Forelimb muscle (tissue), 1 donor: ENCODE results near the gene GTF2F2. TPM values are rescaled to one million over a fixed set of nuclear protein-coding genes. Genes with fewer than 3 reads are reported as not detected.
"Not testable (repeated sequence)": the region's sequence is repeated elsewhere in the genome, so short reads cannot be mapped to it uniquely, and the experiment has no call there.

Experiments used
- DNase-seq: peaks from one replicate; pipeline ENCODE4 v3.0.0-alpha.2; 2013; ENCODE audit warnings: low read depth
- polyA plus RNA-seq: library from polyadenylated mRNA; unstranded; fragments of 120-200 nt; gene quantifications from one replicate; pipeline ENCODE4 v1.2.1, GENCODE V29; 2013; ENCODE audit not compliant: insufficient read length

The GTF2F2 gene
- polyA plus RNA-seq, 1 donor = 17.4 TPM

DNA sequence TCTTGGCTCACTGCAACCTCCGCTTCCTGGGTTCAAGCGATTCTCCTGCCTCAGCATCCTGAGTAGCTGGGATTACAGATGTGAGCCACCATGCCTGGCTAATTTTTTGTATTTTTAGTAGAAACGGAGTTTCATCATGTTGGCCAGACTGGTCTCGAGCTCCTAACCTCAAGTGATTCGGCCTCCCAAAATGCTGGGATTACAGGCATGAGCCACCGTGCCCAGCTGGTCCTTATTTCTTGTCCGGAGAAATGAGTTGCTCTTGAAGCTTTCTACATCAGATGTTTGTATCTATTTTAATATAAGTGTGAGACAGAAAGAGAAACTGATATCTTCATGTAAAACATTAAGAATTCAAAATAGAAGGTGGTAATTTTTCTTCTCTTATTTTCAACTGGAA is 124.4 kb downstream of the GTF2F2 start:
- DNase-seq = not testable (repeated sequence)

GRCh38 chr13:45249662-45250061 is 129.4 kb downstream of the GTF2F2 start:
- DNase-seq = no peak

DNA sequence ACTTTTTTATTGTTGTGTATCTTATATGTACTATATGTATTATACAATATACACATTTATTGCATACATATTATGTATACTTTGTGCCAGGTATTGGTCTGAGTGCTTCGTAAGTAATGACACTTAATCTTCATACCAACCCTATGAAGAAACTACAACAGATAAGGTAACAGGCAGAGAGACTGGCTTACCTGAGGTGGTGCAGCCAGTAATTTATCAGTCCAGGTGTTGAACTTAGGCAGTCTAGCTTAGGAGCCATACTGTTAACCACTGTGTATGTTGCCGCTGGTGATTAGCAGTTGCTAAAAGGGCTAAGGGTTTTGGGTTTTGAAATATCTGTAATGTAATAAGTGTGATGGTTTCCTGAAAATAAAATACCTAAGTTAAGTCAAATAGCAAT is 134.1 kb downstream of the GTF2F2 start:
- no peak for DNase-seq

GRCh38 chr13:45255247-45255987 is 135.1 kb downstream of the GTF2F2 start:
- no peak for DNase-seq

- DNase-seq = no peak
Measured at GRCh38 chr13:45256254-45256653, 135.9 kb downstream of the GTF2F2 start.

- DNase-seq = no peak
Measured at GRCh38 chr13:45257638-45258333, 137.5 kb downstream of the GTF2F2 start.

DNA sequence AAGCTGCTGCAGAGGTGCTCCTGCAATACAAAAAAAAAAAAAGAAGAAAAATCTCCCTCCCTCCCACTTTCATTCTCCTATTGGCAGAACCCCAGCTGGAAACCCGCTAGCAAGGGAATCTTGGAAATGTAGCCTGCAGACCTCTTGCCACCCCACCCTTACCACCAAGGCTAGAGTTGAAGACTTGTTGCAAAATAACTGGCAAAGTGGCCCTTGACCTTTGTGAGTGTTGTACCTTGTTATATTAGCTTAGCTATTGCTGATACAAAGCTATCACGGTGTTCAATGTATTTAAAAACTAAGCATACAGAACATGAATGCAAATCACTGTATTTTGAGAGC is 138.0 kb downstream of the GTF2F2 start:
- DNase-seq = no peak

DNA sequence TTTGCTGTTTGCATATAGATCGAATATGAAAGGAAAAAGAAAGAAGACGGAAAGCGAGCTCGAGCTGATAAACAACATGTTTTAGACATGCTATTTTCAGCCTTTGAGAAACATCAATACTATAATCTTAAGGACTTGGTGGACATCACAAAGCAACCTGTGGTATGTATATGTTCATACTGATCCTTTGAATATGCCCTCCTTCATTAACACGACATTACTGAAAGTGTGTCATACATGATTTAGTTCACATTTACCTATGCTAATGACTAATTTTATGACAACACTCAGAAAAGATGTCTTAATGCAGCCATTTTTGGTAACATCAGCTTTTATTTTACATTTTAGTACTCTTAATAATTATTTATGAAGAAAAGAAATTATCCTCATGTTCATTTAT is 146.9 kb downstream of the GTF2F2 start:
- no peak for DNase-seq

- no peak for DNase-seq
Measured at GRCh38 chr13:45269204-45269603, 148.9 kb downstream of the GTF2F2 start.

DNA sequence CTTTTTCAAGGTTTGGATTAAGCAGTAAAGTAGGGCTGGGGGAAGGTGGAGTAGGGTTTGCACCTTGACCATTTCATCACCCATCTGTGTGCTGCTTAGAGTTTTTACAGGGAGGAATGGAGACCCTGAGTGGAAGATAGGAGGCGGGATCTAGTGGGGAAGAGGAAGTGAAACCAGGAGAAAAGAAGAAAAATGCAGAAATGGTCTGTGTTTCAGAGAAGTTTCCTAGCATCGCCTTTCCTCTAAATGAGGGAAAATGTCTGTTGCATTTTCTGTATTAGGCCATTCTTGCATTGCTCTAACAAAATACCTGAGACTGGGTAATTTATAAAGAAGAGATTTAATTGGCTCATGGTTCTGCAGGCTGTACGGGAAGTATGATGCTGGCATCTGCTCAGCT is 156.6 kb downstream of the GTF2F2 start:
- no peak for DNase-seq

DNA sequence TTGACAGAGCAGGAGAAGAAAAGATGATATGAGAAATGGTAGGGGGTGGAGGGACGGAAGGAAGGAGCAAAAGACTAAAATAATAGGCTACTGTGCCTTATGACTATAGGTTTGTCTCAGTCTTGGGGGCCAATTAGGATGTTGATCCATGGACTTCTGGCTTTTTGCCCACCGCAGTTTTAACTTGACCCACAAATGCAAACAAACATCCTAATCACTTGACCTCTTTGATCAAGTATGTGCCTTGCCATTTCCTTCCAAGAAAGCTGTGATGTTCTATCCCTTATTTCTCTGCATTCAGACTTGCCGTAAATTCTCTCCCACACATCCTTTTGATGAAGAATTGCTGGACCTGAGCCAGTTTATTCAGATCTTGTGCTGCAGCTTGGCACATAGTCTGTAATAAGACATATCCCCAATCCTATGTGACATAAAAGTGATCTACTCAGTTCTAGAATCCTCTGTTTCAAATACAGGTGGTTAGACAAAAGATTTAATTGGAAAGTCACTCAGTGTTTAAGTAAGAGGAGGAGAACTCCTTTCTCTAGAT is 157.9 kb downstream of the GTF2F2 start:
- no peak for DNase-seq

GRCh38 chr13:45280011-45280410 is 159.7 kb downstream of the GTF2F2 start:
- DNase-seq = no peak

DNA sequence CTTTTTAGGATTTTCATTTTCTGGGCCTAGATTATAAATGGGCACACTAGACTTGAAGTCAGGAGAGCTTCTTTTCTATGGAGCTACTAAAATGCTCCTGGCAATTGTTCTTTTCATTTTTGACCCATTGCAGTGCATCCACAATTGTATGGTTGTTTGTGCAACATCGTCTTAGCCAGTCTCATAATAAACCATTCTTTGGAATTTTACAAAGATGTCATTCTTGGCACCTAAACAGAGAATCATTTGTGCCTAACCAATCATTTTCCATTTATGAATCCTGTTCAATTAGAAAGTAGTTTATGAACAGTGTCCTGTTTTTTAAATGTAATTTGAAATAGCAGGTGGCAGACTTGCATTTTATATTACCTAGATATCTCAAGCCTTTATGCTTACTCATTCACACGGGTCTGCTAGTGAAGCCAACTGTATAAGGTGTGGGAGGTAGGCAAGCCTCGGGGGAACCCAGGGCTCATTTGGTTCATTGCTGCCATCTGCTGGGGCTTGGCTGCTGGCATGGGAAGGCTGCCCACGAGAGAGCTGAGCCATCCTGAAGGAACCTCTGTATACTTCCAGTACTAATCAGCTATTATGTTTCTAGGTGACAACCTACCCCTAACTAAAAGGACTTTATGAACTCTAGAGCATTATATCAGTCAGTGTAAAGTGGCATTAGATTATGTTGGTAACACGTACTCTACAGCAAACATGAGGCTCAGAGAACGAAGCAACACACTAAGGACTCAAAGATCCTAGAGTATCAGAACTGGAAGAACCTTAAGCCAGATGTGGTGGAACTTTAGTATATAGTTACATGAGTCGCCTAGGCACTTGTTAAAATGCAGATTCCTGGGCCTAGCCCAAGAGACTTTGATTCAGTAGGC is 160.7 kb downstream of the GTF2F2 start:
- no peak for DNase-seq

DNA sequence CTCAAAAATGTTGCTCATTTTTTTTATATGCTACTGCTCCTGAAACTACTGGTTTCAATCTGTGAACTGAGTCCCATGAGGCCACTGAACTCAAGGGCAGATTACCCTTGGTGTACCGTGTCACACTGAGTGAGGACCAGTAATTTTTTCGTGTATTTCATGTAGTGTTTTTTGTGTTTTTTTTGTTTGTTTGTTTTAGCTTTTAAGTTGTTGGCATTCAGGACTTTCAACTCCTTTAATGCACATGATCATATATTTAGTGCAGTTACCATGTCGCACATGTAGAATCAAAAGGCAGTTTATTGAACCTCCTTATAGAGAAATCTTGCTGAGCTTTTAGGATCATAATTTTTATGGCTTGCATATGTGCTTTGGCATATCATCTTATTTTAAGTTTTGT is 162.7 kb downstream of the GTF2F2 start:
- DNase-seq = no peak

DNA sequence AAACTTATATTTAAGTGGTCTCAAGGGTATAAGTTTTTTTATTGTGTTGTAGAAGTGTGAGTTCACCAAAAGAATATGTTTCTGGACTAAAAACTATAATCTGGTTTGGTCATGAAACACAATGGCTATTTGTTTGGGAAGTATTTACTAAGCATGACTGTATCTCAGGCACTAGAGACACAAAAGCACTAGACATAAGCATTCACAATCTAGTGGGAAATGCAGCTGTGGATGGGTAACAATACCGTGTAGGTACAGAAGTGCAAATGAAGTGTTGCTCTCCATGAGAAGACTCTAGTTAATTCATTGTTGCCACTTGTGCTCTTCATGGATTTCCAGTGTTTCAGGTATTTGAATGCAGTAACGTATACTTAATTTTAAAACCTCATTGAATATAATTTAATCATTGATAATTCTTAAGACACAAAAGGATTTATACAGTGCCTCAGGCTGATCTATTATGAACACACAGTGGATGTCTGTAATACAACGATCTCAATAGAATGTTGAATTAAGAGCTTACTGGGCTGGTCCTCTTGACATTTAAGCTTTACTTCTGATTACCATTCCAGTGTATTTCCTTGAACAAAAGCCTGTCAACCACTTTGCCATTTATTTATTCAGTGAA is 169.7 kb downstream of the GTF2F2 start:
- DNase-seq = no peak

DNA sequence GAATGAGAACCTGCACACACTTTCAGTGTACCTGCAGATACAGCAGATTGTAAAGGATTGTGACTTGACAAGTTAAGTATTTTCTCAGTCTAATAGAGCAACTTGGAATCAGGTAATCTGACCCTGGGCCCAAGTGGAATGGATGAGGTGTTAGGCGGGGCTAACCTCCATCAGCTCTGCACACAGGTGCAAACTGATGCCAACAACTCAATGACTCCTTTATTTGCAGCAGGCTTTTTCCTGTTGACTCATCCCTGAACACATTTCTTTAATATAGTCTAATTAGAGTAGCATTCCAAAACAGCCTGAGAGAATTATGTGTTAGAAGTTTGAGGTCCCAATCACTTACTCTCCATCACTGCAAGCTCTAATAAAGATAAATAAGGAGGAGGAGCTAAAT is 171.9 kb downstream of the GTF2F2 start:
- no peak for DNase-seq

DNA sequence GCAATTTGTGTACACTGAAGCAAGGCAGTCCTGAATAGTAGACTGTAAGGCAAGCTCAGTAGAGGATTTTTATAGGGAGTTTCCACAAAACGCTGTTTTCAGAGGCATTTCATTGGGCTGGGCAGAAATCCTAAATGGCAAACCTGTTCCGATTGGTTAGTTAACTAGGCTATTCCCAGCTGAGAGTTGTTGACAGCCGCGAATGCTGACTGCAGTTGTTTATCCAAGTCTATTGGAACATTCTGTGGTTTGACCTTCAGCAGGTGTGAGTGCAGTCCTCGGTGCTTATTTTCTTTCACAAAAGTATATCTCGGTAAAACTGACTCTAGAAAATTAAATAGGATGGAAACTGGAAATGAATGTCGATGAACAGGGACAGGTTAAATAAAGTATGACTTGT is 175.2 kb downstream of the GTF2F2 start:
- DNase-seq = no peak

- no peak for DNase-seq
Measured at GRCh38 chr13:45296259-45296658, 175.9 kb downstream of the GTF2F2 start.

GRCh38 chr13:45297456-45298205 is 177.3 kb downstream of the GTF2F2 start:
- DNase-seq = no peak

DNA sequence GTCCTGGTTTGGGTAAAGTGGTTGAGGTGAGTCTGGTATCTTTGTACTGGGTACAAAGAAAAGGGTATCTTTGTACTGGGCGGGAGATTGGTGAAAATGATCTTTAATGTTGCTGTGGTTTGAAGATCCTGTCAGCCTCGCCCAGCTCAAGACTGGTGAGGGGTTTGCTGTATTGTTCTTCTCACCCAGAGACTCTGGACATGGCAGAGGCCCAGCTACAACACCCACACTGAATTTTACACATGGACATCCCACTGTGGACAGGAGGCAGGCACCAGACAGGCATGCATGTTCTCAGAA is 177.8 kb downstream of the GTF2F2 start:
- no peak for DNase-seq

- DNase-seq = not testable (repeated sequence)
Measured at GRCh38 chr13:45298550-45298949, 178.2 kb downstream of the GTF2F2 start.
